NT2/D1 (cell line): ENCODE data around the gene PDIA6.

Source experiments
- SUZ12 ChIP-seq: IDR thresholded peaks from 2 replicates; pipeline ENCODE4 v1.6.1; 2011; ENCODE audit not compliant: insufficient read length, insufficient read depth; ENCODE audit errors: extremely low read depth
- ZNF274 ChIP-seq: IDR thresholded peaks from 2 replicates; pipeline ENCODE4 v1.6.1; 2011; ENCODE audit warnings: mild to moderate bottlenecking, low read depth, low read length

- TF ChIP-seq ZNF274 (no peak), SUZ12 (no peak)
Observed at GRCh38 chr2:10848541-10848940, 36.0 kb upstream of the PDIA6 start.
